Endothelial cell of umbilical vein (primary cell): ENCODE data around the gene ALG8. TPM values are rescaled to one million over a fixed set of nuclear protein-coding genes. Genes with fewer than 3 reads are reported as not detected.

ENCODE experiments used
- BruUV-seq: library from RNA; stranded (reverse); fragments of 400-500 nt; replicated peaks from 2 replicates; lab custom pipeline; 2021; lab: Mats Ljungman, UMichigan
- CTCF ChIA-PET: fragments of 300-600, 350-600 bp; sonication (Branson Sonifier 250); formaldehyde crosslinking; loops from one replicate; lab custom pipeline; 2021; ENCODE audit warnings: antibody characterized with exemption, inconsistent platforms; lab: Charles Lee
- POLR2A ChIA-PET: fragments of 300-600, 350-600 bp; sonication (Branson Sonifier 250); formaldehyde crosslinking; loops from one replicate; lab custom pipeline; 2021; ENCODE audit warnings: antibody characterized with exemption, inconsistent platforms; lab: Charles Lee
- DNase-seq: peaks from one replicate; pipeline ENCODE4 v3.0.0-alpha.2; 2011; ENCODE audit warnings: low read depth, low spot score
- FAIRE-seq: peaks from 2 replicates; lab custom pipeline; 2011; peaks lifted over from hg19 to GRCh38; lab: Jason Lieb, UNC
- H2AFZ ChIP-seq: 2 replicates; pipeline ENCODE4 v1.6.0; 2012; ENCODE audit warnings: low read depth, low read length, control low read depth, inconsistent platforms
- H3K27ac ChIP-seq: 2 replicates; pipeline ENCODE4 v1.5.1; 2011; ENCODE audit warnings: low read depth, mild to moderate bottlenecking, control low read depth, low read length, moderate library complexity; ENCODE audit not compliant: insufficient read depth
- H3K27me3 ChIP-seq, 2 experiments: 2 replicates each; pipeline versions ENCODE4 v1.6.0 to v1.6.1; 2011; ENCODE audit warnings: low read length in 2 of 2, mixed read lengths in 1 of 2; ENCODE audit not compliant: control insufficient read depth in 2 of 2, insufficient read depth in 2 of 2
- H3K36me3 ChIP-seq, 2 experiments: 2 replicates in 1 of 2; 3 replicates in 1 of 2; pipeline ENCODE4 v1.5.1; 2011; ENCODE audit warnings: low read length in 2 of 2, mild to moderate bottlenecking in 1 of 2, moderate library complexity in 1 of 2; ENCODE audit not compliant: control insufficient read depth in 2 of 2, insufficient read depth in 2 of 2; ENCODE audit errors: extremely low read depth in 1 of 2
- H3K4me1 ChIP-seq: 3 replicates; pipeline ENCODE4 v1.5.1; 2011; ENCODE audit warnings: mild to moderate bottlenecking, low read length; ENCODE audit not compliant: control insufficient read depth, insufficient read depth; ENCODE audit errors: extremely low read depth
- H3K4me2 ChIP-seq: 2 replicates; pipeline ENCODE4 v1.6.1; 2011; ENCODE audit warnings: low read length, control low read depth, mixed read lengths; ENCODE audit not compliant: insufficient read depth
- H3K4me3 ChIP-seq, 3 experiments: fragments of 200-600 bp in 1 of 3; sonication (generic), shearing (Covaris generic) in 1 of 3; replicated peaks in 1 of 3; 2 replicates each; pipeline ENCODE4 v1.5.1; 2011 to 2016; ENCODE audit warnings: control low read depth in 3 of 3, low read length in 3 of 3, mild to moderate bottlenecking in 2 of 3, inconsistent platforms in 1 of 3, low read depth in 1 of 3, moderate library complexity in 1 of 3; ENCODE audit not compliant: insufficient read depth in 1 of 3
- H3K79me2 ChIP-seq: 2 replicates; pipeline ENCODE4 v1.6.0; 2012; ENCODE audit warnings: low read length, inconsistent platforms; ENCODE audit not compliant: control insufficient read depth, insufficient read depth
- H3K9ac ChIP-seq: replicated peaks from 2 replicates; pipeline ENCODE3; 2011; ENCODE audit warnings: low read length, control low read depth; ENCODE audit not compliant: insufficient read depth; ENCODE audit errors: extremely low read depth
- H3K9me1 ChIP-seq: replicated peaks from 3 replicates; pipeline ENCODE4 v1.6.0; 2011; ENCODE audit warnings: mild to moderate bottlenecking, low read length; ENCODE audit not compliant: control insufficient read depth, insufficient read depth; ENCODE audit errors: extremely low read depth
- H3K9me3 ChIP-seq: replicated peaks from 2 replicates; pipeline ENCODE4 v1.5.1; 2012; ENCODE audit warnings: low read length, inconsistent platforms; ENCODE audit not compliant: control insufficient read depth, insufficient read depth
- H4K20me1 ChIP-seq: replicated peaks from 2 replicates; pipeline ENCODE3; 2011; ENCODE audit warnings: mild to moderate bottlenecking, low read length; ENCODE audit not compliant: control insufficient read depth, insufficient read depth; ENCODE audit errors: extremely low read depth
- CTCF ChIP-seq, 2 donors: IDR thresholded peaks; 1 replicate in 1 of 2; 2 replicates in 1 of 2; pipeline ENCODE4 v1.5.1; 2011; ENCODE audit warnings: low read length in 2 of 2, mild to moderate bottlenecking in 2 of 2, moderate library complexity in 2 of 2, control low read depth in 1 of 2, inconsistent platforms in 1 of 2, low read depth in 1 of 2; ENCODE audit not compliant: insufficient read depth in 1 of 2; ENCODE audit errors: extremely low read depth in 1 of 2
- EZH2 ChIP-seq: IDR thresholded peaks from 2 replicates; pipeline ENCODE4 v1.6.1; 2012; ENCODE audit warnings: borderline replicate concordance, low read depth, mild to moderate bottlenecking, moderate library complexity, low read length, inconsistent platforms; ENCODE audit not compliant: severe bottlenecking
- GATA2 ChIP-seq: IDR thresholded peaks from 2 replicates; pipeline ENCODE4 v1.7.0; 2011; ENCODE audit warnings: low read depth, mild to moderate bottlenecking, moderate library complexity, mixed read lengths, low read length; ENCODE audit not compliant: insufficient read length, insufficient read depth
- MYC ChIP-seq: IDR thresholded peaks from one replicate; pipeline ENCODE4 v1.6.1; 2011; ENCODE audit warnings: mild to moderate bottlenecking, low read depth, low read length
- POLR2AphosphoS5 ChIP-seq: IDR thresholded peaks from 2 replicates; pipeline ENCODE4 v1.6.1; 2012; ENCODE audit warnings: low read depth, mild to moderate bottlenecking, control low read depth, low read length, moderate library complexity; ENCODE audit not compliant: insufficient read depth
- dilution Hi-C: fragments of 300-500 bp; cut with MboI; formaldehyde crosslinking; loops from one replicate; pipeline ENCODE4 v1.15.0; 2019; ENCODE audit warnings: low sequenced_read_pairs; ENCODE audit not compliant: extremely low pct_ligation_motif_present
- intact Hi-C: fragments of 100-400 bp; cut with micrococcal nuclease; formaldehyde crosslinking; loops from one replicate; pipeline ENCODE4 v1.10.0; 2022
- polyA plus RNA-seq, 4 experiments: library from polyadenylated mRNA; depleted of rRNA in 3 of 4; stranded (reverse) in 3 of 4; unstranded in 1 of 4; fragments of >200 nt; gene quantifications; 2 replicates each; pipeline versions ENCODE4 v1.2.1 to v1.2.3, GENCODE V29; 2011 to 2012; ENCODE audit warnings: missing spikeins in 1 of 4
- total RNA-seq: library from RNA; stranded (reverse); gene quantifications from 2 replicates; pipeline ENCODE4 v1.2.3, GENCODE V29; 2021
- TF ChIP-seq, protein P1 (sequence below): IDR thresholded peaks from 2 replicates; pipeline ENCODE4 v1.6.1; 2011; ENCODE audit not compliant: insufficient read depth, insufficient read length

Gene ALG8
- total and polyA plus RNA-seq, 2 donors (not counting 3 experiments of a cell fraction or from before 2014, with no cell fraction given) = 43.9 to 48.2 TPM

- no TSS peak for BruUV-seq
- Histone ChIP-seq H3K79me2 (peaks cover 30% of the 10 kb centered on the region), H3K9me1 (no peaks in the 10 kb centered on the region), H2AFZ (no peak overlapping the region), H3K27me3 (no peaks in the 10 kb centered on the region), H3K9ac (no peak overlapping the region), H3K9me3 (no peaks in the 10 kb centered on the region), H3K36me3 (peaks cover 8 to 10% of the 10 kb centered on the region in 2 experiments), H3K27ac (no peak overlapping the region), H4K20me1 (no peaks in the 10 kb centered on the region), H3K4me1 (peaks cover 4% of the 10 kb centered on the region), H3K4me3 (no peak overlapping the region), H3K4me2 (no peak overlapping the region)
- ChIA-PET POLR2A (no interaction called here), CTCF (interaction anchor here (2.9 kb wide), 1 partner anchor 8 kb away, joined by 12 read pairs; the partner anchor contains the start of gene NDUFC2)
- intact Hi-C loops (no loop called here), dilution Hi-C loops (no loop called here)
- TF ChIP-seq CTCF (IDR thresholded peaks at IDR 0.05; ENCODE audit: extremely low read depth in 1 of 2, insufficient read depth in 1 of 2, low read depth in 1 of 2, low read length in 2 of 2) (no peak), MYC (no peak)
- TF ChIP-seq, protein P1, sequence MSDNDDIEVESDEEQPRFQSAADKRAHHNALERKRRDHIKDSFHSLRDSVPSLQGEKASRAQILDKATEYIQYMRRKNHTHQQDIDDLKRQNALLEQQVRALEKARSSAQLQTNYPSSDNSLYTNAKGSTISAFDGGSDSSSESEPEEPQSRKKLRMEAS = no peak
- FAIRE-seq (no peak), DNase-seq (no peak)
Observed at GRCh38 chr11:78070621-78071020, 68.8 kb downstream of the ALG8 start.

GRCh38 chr11:78069465-78069864, 70.0 kb downstream of the ALG8 start:
- FAIRE-seq (no peak), DNase-seq (peak; percentile 32)
- Histone ChIP-seq H3K27ac (no peak overlapping the region), H3K27me3 (no peaks in the 10 kb centered on the region), H3K4me2 (no peak overlapping the region), H3K4me1 (peaks cover 4% of the 10 kb centered on the region), H3K9me1 (no peaks in the 10 kb centered on the region), H3K9ac (no peak overlapping the region), H4K20me1 (no peaks in the 10 kb centered on the region), H3K9me3 (no peaks in the 10 kb centered on the region), H3K4me3 (no peak overlapping the region), H2AFZ (no peak overlapping the region), H3K36me3 (peaks cover 8 to 10% of the 10 kb centered on the region in 2 experiments), H3K79me2 (peaks cover 19% of the 10 kb centered on the region)
- POLR2A ChIA-PET = no interaction called here
- TF ChIP-seq EZH2 = no peak
- no peak for TF ChIP-seq POLR2AphosphoS5
- TF ChIP-seq MYC = no peak
- TF ChIP-seq GATA2 = no peak
- BruUV-seq = no TSS peak
- intact Hi-C loops (no loop called here), dilution Hi-C loops (no loop called here)
- CTCF ChIA-PET = interaction anchor here (1.0 to 2.9 kb wide), 4 partner anchors 9 to 495 kb away, joined by 3 to 12 read pairs (median 4); partner anchors contain the start of gene NDUFC2
